WTC11 (cell line): ENCODE measurements around the gene PAXIP1. TPM values are rescaled to one million over a fixed set of nuclear protein-coding genes. Genes with fewer than 3 reads are reported as not detected.
"Not testable (repeated sequence)": the region's sequence is repeated elsewhere in the genome, so short reads cannot be mapped to it uniquely, and the experiment has no call there.

Experiments used
- ATAC-seq: fragments of 200-7000 bp; cut with Tn5 transposase; 2 replicates; pipeline ENCODE4 v1.10.0; 2021; ENCODE audit warnings: mild to moderate bottlenecking, moderate library complexity
- CTCF ChIA-PET: fragments of 300-600 bp; sonication (Branson Sonifier 250); formaldehyde crosslinking; loops from one replicate; lab custom pipeline; 2021; ENCODE audit warnings: antibody characterized with exemption; lab: Charles Lee
- POLR2A ChIA-PET: fragments of 350-600 bp; sonication (Branson Sonifier 250); formaldehyde crosslinking; loops from one replicate; lab custom pipeline; 2021; ENCODE audit warnings: antibody characterized with exemption; lab: Charles Lee
- DNase-seq: peaks from one replicate; pipeline ENCODE4 v3.0.0; 2021; ENCODE audit warnings: low spot score
- H3K27ac Mint-ChIP-seq: 2 replicates; pipeline ENCODE4 v1.8.0; 2021; ENCODE audit warnings: mixed read lengths
- H3K27me3 Mint-ChIP-seq: 2 replicates; pipeline ENCODE4 v1.8.0; 2021; ENCODE audit warnings: low read depth, mild to moderate bottlenecking, moderate library complexity, mixed read lengths
- H3K36me3 Mint-ChIP-seq: 2 replicates; pipeline ENCODE4 v1.8.0; 2021; ENCODE audit warnings: mixed read lengths
- H3K4me1 Mint-ChIP-seq: 2 replicates; pipeline ENCODE4 v1.8.0; 2022; ENCODE audit warnings: mixed read lengths
- H3K4me3 Mint-ChIP-seq: 2 replicates; pipeline ENCODE4 v1.8.0; 2021; ENCODE audit warnings: mild to moderate bottlenecking, moderate library complexity, mixed read lengths
- H3K9me3 Mint-ChIP-seq: 2 replicates; pipeline ENCODE4 v1.8.0; 2021; ENCODE audit warnings: mixed read lengths
- ATF1 ChIP-seq: sonication (generic); formaldehyde crosslinking; IDR thresholded peaks from 2 replicates; pipeline ENCODE4 v1.8.1; 2023; ENCODE audit warnings: mild to moderate bottlenecking, moderate library complexity, missing genetic modification reagents
- CTCF ChIP-seq: fragments of 200-600 bp; IDR thresholded peaks from 2 replicates; pipeline ENCODE4 v1.8.0; 2022; ENCODE audit warnings: antibody characterized with exemption
- ERG ChIP-seq: fragments of 250-450 bp; sonication (Bioruptor Pico); IDR thresholded peaks from 2 replicates; pipeline ENCODE4 v1.8.0; 2021; ENCODE audit warnings: mild to moderate bottlenecking
- ESRRA ChIP-seq: sonication (generic); formaldehyde crosslinking; IDR thresholded peaks from 2 replicates; pipeline ENCODE4 v1.8.1; 2022; ENCODE audit warnings: mild to moderate bottlenecking, missing genetic modification reagents, borderline replicate concordance
- NFYB ChIP-seq: sonication (generic); formaldehyde crosslinking; conservative IDR thresholded peaks from 2 replicates; pipeline ENCODE4 v1.8.0; 2022; ENCODE audit warnings: low read depth, missing genetic modification reagents
- ZNF121 ChIP-seq: sonication (generic); formaldehyde crosslinking; IDR thresholded peaks from 2 replicates; pipeline ENCODE4 v1.8.0; 2023; ENCODE audit warnings: missing genetic modification reagents
- ZNF416 ChIP-seq: fragments of 250-450 bp; sonication (Bioruptor Pico); IDR thresholded peaks from 2 replicates; pipeline ENCODE4 v1.9.0; 2021; ENCODE audit warnings: mild to moderate bottlenecking, inconsistent platforms
- total RNA-seq: library from RNA; stranded (reverse); gene quantifications from 3 replicates; pipeline ENCODE4 v1.2.3, GENCODE V29; 2021
- TF ChIP-seq, protein P1 (sequence below): sonication (generic); formaldehyde crosslinking; IDR thresholded peaks from 2 replicates; pipeline ENCODE4 v1.8.0; 2023; ENCODE audit warnings: missing genetic modification reagents, mild to moderate bottlenecking, borderline replicate concordance
- TF ChIP-seq, protein P2 (sequence below): fragments of 250-450 bp; sonication (Bioruptor Pico); IDR thresholded peaks from 2 replicates; pipeline ENCODE4 v1.9.0; 2021; ENCODE audit warnings: mild to moderate bottlenecking, borderline replicate concordance
- TF ChIP-seq, protein P3 (sequence below): sonication (generic); formaldehyde crosslinking; IDR thresholded peaks from 2 replicates; pipeline ENCODE4 v1.8.1; 2023; ENCODE audit warnings: mild to moderate bottlenecking, missing genetic modification reagents
- TF ChIP-seq, protein P4 (sequence below): sonication (generic); formaldehyde crosslinking; IDR thresholded peaks from 2 replicates; pipeline ENCODE4 v1.8.1; 2022; ENCODE audit warnings: missing genetic modification reagents, borderline replicate concordance
- TF ChIP-seq, protein P5 (sequence below): fragments of 250-450 bp; sonication (Bioruptor Pico); IDR thresholded peaks from 2 replicates; pipeline ENCODE4 v1.9.0; 2021; ENCODE audit warnings: moderate library complexity, mild to moderate bottlenecking, inconsistent platforms, borderline replicate concordance
- TF ChIP-seq, protein P6 (sequence below): sonication (generic); formaldehyde crosslinking; IDR thresholded peaks from 2 replicates; pipeline ENCODE4 v1.8.1; 2022; ENCODE audit warnings: mild to moderate bottlenecking, moderate library complexity, missing genetic modification reagents

Gene PAXIP1
- total RNA-seq, 1 experiment from 2014 or later = 34.1 TPM

DNA sequence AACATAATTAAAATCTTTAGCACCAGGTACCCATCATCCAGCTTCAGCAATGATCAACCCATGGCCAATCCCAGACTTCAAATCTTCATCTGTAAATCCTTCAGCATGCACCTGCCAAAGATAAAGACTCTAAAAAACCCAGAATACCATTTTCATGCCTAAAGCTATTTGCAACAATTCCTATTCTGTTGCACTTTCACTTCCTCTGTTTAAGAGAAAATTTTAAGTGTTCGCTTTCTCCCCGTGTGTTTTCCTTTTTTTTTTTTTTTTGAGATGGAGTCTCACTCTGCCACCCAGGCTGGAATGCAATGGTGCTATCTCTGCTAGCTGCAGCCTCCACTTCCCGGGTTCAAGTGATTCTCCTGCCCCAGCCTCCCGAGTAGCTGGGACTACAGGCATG is 35.4 kb upstream of the PAXIP1 start:
- Mint-ChIP-seq H3K36me3 (peaks cover 7% of the 10 kb centered on the region), H3K4me1 (peaks cover 14% of the 10 kb centered on the region), H3K4me3 (no peak overlapping the region), H3K27ac (no peak overlapping the region), H3K27me3 (no peaks in the 10 kb centered on the region; the same call in 1 of the 2 replicates), H3K9me3 (peaks cover 28% of the 10 kb centered on the region)
- TF ChIP-seq ZNF121 (CRISPR knock-in tag) (no peak), ZNF416 (CRISPR knock-in tag) (no peak)
- TF ChIP-seq, protein P1, sequence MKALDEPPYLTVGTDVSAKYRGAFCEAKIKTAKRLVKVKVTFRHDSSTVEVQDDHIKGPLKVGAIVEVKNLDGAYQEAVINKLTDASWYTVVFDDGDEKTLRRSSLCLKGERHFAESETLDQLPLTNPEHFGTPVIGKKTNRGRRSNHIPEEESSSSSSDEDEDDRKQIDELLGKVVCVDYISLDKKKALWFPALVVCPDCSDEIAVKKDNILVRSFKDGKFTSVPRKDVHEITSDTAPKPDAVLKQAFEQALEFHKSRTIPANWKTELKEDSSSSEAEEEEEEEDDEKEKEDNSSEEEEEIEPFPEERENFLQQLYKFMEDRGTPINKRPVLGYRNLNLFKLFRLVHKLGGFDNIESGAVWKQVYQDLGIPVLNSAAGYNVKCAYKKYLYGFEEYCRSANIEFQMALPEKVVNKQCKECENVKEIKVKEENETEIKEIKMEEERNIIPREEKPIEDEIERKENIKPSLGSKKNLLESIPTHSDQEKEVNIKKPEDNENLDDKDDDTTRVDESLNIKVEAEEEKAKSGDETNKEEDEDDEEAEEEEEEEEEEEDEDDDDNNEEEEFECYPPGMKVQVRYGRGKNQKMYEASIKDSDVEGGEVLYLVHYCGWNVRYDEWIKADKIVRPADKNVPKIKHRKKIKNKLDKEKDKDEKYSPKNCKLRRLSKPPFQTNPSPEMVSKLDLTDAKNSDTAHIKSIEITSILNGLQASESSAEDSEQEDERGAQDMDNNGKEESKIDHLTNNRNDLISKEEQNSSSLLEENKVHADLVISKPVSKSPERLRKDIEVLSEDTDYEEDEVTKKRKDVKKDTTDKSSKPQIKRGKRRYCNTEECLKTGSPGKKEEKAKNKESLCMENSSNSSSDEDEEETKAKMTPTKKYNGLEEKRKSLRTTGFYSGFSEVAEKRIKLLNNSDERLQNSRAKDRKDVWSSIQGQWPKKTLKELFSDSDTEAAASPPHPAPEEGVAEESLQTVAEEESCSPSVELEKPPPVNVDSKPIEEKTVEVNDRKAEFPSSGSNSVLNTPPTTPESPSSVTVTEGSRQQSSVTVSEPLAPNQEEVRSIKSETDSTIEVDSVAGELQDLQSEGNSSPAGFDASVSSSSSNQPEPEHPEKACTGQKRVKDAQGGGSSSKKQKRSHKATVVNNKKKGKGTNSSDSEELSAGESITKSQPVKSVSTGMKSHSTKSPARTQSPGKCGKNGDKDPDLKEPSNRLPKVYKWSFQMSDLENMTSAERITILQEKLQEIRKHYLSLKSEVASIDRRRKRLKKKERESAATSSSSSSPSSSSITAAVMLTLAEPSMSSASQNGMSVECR (CRISPR knock-in tag) = no peak
- ATAC-seq (no peak), DNase-seq (no peak)
- POLR2A ChIA-PET = no interaction called here
- CTCF ChIA-PET = no interaction called here

- DNase-seq, H3K4me3 Mint-ChIP-seq, H3K27ac Mint-ChIP-seq, H3K4me1 Mint-ChIP-seq, ATAC-seq, H3K27me3 Mint-ChIP-seq, POLR2A ChIA-PET: not testable (repeated sequence)
- peaks cover 13% of the 10 kb centered on the region for H3K36me3 Mint-ChIP-seq
- H3K9me3 Mint-ChIP-seq = peaks cover 25% of the 10 kb centered on the region
- CTCF ChIA-PET = interaction anchor here (1.0 to 2.4 kb wide), 3 partner anchors 25 to 322 kb away, joined by 4 to 7 read pairs (median 4); no protein-coding TSS in a partner anchor
These were observed 31.6 kb upstream of the PAXIP1 start for GRCh38 chr7:155034495-155034894.

- ATAC-seq = peak; percentile 48; the same call in 1 of the 2 replicates
- CTCF ChIA-PET = interaction anchor here (0.6 to 2.4 kb wide), 6 partner anchors 12 to 1460 kb away, joined by 3 to 8 read pairs (median 4); no protein-coding TSS in a partner anchor
- H3K27me3 Mint-ChIP-seq = peaks cover 4% of the 10 kb centered on the region; the same call in 1 of the 2 replicates
- peaks cover 29% of the 10 kb centered on the region for H3K9me3 Mint-ChIP-seq
- peaks cover 8% of the 10 kb centered on the region for H3K4me1 Mint-ChIP-seq
- no peak overlapping the region for H3K27ac Mint-ChIP-seq
- H3K36me3 Mint-ChIP-seq = peaks cover 16% of the 10 kb centered on the region
- no peak overlapping the region for H3K4me3 Mint-ChIP-seq
- POLR2A ChIA-PET = interaction anchor here (1.2 kb wide), 1 partner anchor 11 kb away, joined by 4 read pairs; no protein-coding TSS in a partner anchor
- no peak for DNase-seq
- TF ChIP-seq, protein P2, sequence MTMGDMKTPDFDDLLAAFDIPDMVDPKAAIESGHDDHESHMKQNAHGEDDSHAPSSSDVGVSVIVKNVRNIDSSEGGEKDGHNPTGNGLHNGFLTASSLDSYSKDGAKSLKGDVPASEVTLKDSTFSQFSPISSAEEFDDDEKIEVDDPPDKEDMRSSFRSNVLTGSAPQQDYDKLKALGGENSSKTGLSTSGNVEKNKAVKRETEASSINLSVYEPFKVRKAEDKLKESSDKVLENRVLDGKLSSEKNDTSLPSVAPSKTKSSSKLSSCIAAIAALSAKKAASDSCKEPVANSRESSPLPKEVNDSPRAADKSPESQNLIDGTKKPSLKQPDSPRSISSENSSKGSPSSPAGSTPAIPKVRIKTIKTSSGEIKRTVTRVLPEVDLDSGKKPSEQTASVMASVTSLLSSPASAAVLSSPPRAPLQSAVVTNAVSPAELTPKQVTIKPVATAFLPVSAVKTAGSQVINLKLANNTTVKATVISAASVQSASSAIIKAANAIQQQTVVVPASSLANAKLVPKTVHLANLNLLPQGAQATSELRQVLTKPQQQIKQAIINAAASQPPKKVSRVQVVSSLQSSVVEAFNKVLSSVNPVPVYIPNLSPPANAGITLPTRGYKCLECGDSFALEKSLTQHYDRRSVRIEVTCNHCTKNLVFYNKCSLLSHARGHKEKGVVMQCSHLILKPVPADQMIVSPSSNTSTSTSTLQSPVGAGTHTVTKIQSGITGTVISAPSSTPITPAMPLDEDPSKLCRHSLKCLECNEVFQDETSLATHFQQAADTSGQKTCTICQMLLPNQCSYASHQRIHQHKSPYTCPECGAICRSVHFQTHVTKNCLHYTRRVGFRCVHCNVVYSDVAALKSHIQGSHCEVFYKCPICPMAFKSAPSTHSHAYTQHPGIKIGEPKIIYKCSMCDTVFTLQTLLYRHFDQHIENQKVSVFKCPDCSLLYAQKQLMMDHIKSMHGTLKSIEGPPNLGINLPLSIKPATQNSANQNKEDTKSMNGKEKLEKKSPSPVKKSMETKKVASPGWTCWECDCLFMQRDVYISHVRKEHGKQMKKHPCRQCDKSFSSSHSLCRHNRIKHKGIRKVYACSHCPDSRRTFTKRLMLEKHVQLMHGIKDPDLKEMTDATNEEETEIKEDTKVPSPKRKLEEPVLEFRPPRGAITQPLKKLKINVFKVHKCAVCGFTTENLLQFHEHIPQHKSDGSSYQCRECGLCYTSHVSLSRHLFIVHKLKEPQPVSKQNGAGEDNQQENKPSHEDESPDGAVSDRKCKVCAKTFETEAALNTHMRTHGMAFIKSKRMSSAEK (CRISPR knock-in tag) = no peak
- TF ChIP-seq ESRRA (CRISPR knock-in tag) (no peak), NFYB (no peak), ERG (CRISPR knock-in tag) (no peak), ATF1 (no peak), CTCF (no peak)
- TF ChIP-seq, protein P3, sequence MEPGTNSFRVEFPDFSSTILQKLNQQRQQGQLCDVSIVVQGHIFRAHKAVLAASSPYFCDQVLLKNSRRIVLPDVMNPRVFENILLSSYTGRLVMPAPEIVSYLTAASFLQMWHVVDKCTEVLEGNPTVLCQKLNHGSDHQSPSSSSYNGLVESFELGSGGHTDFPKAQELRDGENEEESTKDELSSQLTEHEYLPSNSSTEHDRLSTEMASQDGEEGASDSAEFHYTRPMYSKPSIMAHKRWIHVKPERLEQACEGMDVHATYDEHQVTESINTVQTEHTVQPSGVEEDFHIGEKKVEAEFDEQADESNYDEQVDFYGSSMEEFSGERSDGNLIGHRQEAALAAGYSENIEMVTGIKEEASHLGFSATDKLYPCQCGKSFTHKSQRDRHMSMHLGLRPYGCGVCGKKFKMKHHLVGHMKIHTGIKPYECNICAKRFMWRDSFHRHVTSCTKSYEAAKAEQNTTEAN (CRISPR knock-in tag) = no peak
- TF ChIP-seq, protein P4, sequence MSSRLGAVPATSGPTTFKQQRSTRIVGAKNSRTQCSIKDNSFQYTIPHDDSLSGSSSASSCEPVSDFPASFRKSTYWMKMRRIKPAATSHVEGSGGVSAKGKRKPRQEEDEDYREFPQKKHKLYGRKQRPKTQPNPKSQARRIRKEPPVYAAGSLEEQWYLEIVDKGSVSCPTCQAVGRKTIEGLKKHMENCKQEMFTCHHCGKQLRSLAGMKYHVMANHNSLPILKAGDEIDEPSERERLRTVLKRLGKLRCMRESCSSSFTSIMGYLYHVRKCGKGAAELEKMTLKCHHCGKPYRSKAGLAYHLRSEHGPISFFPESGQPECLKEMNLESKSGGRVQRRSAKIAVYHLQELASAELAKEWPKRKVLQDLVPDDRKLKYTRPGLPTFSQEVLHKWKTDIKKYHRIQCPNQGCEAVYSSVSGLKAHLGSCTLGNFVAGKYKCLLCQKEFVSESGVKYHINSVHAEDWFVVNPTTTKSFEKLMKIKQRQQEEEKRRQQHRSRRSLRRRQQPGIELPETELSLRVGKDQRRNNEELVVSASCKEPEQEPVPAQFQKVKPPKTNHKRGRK (CRISPR knock-in tag) = no peak
- TF ChIP-seq, protein P5, sequence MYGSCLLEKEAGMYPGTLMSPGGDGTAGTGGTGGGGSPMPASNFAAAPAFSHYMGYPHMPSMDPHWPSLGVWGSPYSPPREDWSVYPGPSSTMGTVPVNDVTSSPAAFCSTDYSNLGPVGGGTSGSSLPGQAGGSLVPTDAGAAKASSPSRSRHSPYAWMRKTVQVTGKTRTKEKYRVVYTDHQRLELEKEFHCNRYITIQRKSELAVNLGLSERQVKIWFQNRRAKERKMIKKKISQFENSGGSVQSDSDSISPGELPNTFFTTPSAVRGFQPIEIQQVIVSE = no peak
- TF ChIP-seq, protein P6, sequence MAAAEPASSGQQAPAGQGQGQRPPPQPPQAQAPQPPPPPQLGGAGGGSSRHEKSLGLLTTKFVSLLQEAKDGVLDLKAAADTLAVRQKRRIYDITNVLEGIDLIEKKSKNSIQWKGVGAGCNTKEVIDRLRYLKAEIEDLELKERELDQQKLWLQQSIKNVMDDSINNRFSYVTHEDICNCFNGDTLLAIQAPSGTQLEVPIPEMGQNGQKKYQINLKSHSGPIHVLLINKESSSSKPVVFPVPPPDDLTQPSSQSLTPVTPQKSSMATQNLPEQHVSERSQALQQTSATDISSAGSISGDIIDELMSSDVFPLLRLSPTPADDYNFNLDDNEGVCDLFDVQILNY (CRISPR knock-in tag) = no peak
These were observed 30.1 kb upstream of the PAXIP1 start for GRCh38 chr7:155032978-155033377.
